RWPE1 (cell line): ENCODE measurements around the gene CEP135.
"Not testable (repeated sequence)": the region's sequence is repeated elsewhere in the genome, so short reads cannot be mapped to it uniquely, and the experiment has no call there.

ENCODE experiments used
- CTCF ChIA-PET: fragments of 350-600 bp; sonication (Branson Sonifier 250); formaldehyde crosslinking; extraction: SDS; loops from one replicate; lab custom pipeline; 2021; lab: Yijun Ruan, JAX
- POLR2A ChIA-PET: fragments of 400-600 bp; formaldehyde crosslinking; extraction: SDS; loops from one replicate; lab custom pipeline; 2020; ENCODE audit warnings: antibody characterized with exemption; ENCODE audit not compliant: low non-redundant PET; lab: Yijun Ruan, JAX
- DNase-seq: peaks from one replicate; pipeline ENCODE4 v3.0.0; 2012; ENCODE audit warnings: low spot score
- H3K27ac ChIP-seq: fragments of 450-650 bp; 2 replicates; pipeline ENCODE4 v1.5.1; 2017
- TF ChIP-seq, protein P1 (sequence below): fragments of 450-650 bp; conservative IDR thresholded peaks from 2 replicates; pipeline ENCODE4 v1.5.1; 2017; ENCODE audit warnings: low read depth, mild to moderate bottlenecking

The CEP135 gene

DNA sequence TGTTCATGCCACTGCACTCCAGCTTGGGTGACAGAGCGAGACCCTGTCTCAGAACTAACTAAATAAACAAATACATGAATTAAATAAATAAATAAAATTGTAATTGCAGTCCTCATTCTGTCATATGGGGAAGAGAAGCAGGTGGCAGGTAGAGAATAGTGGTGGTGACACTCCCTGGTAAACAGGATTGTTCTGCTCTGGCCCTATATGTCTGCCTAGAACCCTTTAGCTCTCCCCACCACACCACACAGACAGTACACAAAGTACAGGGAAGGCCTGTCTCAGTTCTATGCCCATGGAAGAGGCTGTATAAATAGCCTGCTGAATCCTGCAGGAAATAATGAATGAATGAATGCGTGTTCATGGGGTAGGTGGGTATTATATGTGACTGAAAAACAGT, 117.7 kb downstream of the CEP135 start:
- H3K27ac ChIP-seq = no peak overlapping the region
- DNase-seq = no peak
- TF ChIP-seq, protein P1, sequence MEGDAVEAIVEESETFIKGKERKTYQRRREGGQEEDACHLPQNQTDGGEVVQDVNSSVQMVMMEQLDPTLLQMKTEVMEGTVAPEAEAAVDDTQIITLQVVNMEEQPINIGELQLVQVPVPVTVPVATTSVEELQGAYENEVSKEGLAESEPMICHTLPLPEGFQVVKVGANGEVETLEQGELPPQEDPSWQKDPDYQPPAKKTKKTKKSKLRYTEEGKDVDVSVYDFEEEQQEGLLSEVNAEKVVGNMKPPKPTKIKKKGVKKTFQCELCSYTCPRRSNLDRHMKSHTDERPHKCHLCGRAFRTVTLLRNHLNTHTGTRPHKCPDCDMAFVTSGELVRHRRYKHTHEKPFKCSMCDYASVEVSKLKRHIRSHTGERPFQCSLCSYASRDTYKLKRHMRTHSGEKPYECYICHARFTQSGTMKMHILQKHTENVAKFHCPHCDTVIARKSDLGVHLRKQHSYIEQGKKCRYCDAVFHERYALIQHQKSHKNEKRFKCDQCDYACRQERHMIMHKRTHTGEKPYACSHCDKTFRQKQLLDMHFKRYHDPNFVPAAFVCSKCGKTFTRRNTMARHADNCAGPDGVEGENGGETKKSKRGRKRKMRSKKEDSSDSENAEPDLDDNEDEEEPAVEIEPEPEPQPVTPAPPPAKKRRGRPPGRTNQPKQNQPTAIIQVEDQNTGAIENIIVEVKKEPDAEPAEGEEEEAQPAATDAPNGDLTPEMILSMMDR = no peak
- CTCF ChIA-PET = no interaction called here
- POLR2A ChIA-PET = no interaction called here

DNA sequence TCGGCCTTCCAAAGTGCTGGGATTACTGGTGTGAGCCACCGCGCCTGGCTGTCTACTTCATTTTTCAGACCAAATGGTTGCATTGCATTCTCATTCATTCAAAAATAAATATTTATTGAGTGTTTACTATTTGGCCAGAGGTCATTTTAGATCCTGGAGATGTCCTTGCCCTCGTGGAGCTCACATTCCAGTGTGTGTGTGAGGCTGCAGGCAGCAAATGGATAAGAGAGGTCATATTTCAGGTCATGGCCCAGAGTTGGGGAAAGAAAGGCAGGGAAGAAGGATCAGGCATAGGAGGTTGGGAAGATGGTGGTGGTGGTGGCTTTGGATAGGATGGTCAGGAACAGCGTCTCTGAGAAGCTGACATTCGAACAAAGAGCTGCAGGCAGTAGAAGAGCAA, 119.1 kb downstream of the CEP135 start:
- DNase-seq = no peak
- H3K27ac ChIP-seq = no peak overlapping the region
- ChIA-PET CTCF (no interaction called here), POLR2A (no interaction called here)
- TF ChIP-seq, protein P1 = no peak

DNA sequence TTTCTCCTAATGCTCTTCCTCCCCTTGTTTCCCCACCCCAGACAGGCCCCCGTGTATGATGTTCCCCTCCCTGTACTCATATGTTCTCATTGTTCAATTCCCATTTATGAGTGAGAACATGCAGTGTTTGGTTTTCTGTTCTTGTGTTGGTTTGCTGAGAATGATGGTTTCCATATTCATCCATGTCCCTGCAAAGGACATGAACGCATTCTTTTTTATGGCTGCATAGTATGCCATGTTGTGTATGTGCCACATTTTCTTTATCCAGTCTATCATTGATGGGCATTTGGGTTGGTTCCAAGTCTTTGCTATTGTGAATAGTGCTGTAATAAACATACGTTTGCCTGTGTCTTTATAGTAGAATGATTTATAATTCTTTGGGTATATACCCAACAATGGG, 124.0 kb downstream of the CEP135 start:
- DNase-seq, CTCF ChIA-PET, H3K27ac ChIP-seq, POLR2A ChIA-PET: not testable (repeated sequence)

DNA sequence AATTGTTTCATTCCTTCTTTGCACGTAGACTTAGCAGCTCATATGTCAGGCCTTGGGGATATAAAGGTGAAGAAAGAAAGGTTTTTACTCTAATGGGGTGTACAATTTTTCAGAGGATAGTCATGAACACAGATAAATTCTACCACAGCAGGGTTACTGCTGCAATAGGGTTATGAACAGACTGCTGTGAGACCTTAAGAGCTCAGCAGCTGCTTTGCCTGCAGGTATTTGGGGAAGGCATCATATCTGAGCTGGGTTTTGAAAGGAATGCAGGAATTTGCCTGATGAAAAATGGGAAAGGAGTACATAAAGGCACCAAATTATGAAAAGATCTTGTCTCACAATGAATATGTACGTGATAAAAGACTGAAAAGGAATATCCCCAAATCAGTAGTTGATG, 128.9 kb downstream of the CEP135 start:
- ChIA-PET CTCF (no interaction called here), POLR2A (no interaction called here)
- no peak for DNase-seq
- no peak overlapping the region for H3K27ac ChIP-seq
- TF ChIP-seq, protein P1 = no peak

DNA sequence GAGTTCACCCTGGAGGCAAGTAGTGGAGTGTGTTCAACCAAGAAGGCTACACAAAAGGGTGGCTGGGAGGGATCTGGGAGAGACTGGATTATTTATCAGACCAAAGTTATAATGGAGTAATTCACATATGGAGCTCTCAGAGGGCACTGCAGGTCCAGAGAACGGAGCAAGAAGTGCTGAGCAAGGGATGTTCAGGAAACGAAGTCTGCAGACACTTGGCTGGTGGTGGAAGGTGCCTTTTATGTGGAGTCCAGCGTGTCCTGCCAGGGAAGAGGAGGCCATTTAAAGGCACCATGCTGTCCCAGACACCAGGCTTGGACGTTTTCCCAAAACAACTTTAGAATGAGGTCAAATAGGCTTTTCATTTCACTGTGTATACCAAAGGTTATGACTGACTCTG, 130.1 kb downstream of the CEP135 start:
- CTCF ChIA-PET = no interaction called here
- no peak for DNase-seq
- H3K27ac ChIP-seq = no peak overlapping the region
- TF ChIP-seq, protein P1 = no peak
- POLR2A ChIA-PET = no interaction called here

DNA sequence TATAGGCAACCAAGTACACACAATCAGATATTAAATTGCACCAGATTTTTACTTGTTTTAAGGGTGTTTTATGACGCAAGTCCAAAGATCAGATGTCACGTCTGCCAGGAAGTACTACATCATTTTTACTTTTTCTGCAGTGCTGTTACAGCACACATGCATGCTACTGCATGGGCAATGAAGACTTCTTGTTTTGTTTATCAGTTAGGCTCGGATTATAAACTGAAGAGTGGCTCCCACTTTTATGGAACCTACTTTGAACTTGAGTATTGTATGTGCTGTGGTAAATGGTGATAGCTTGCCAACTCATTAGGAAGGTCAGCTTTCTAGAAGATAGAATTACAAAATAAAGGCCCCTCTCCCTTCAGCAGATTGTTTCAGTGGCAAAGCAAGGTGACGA, 131.6 kb downstream of the CEP135 start:
- POLR2A ChIA-PET = no interaction called here
- CTCF ChIA-PET = no interaction called here
- TF ChIP-seq, protein P1 = no peak
- DNase-seq = no peak
- H3K27ac ChIP-seq = no peak overlapping the region

DNA sequence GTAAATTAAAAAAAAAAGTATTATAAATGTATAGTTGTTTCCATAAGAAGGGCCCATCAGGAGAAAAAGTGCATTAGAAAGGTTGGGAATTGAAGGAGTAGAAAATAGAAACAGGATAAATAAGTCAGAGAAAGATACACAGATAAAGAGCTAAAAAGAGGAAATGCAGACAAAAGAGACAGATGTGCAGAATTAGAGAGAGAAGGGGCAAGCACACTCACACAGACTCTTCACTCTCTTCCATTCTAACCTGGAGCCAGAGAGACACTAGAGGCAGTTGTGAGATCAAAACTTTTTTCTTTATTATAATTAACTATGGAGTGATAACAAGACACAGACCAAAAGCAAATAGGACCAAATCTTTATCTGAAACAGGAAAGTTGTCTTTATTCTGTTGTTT, 134.1 kb downstream of the CEP135 start:
- POLR2A ChIA-PET = no interaction called here
- TF ChIP-seq, protein P1 = no peak
- no peak for DNase-seq
- CTCF ChIA-PET = interaction anchor here (0.5 to 1.0 kb wide), 2 partner anchors 14 to 17 kb away, joined by 3 read pairs; no protein-coding TSS in a partner anchor
- no peak overlapping the region for H3K27ac ChIP-seq
